ENCODE results near the gene MMP17.

DNA sequence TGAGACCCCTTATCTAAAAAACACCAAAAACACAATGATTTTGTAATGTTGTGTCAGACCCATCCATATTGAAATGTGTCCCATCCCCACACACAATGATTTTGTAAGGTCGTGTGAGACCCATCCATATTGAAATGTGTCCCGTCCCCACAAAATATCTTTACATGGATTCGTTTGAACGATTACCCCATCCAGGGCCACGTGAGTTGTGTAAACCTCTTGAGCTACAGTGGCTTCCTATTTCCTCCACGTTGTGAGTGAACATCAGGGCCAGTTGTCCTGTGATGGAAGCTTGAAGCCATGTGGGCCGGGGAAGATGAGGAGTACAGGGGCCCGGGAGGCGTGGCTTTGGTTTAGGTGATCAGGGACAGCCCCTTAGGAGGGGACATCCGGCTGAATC lies 39.3 kb downstream of the MMP17 start:
- TF ChIP-seq, protein P1, sequence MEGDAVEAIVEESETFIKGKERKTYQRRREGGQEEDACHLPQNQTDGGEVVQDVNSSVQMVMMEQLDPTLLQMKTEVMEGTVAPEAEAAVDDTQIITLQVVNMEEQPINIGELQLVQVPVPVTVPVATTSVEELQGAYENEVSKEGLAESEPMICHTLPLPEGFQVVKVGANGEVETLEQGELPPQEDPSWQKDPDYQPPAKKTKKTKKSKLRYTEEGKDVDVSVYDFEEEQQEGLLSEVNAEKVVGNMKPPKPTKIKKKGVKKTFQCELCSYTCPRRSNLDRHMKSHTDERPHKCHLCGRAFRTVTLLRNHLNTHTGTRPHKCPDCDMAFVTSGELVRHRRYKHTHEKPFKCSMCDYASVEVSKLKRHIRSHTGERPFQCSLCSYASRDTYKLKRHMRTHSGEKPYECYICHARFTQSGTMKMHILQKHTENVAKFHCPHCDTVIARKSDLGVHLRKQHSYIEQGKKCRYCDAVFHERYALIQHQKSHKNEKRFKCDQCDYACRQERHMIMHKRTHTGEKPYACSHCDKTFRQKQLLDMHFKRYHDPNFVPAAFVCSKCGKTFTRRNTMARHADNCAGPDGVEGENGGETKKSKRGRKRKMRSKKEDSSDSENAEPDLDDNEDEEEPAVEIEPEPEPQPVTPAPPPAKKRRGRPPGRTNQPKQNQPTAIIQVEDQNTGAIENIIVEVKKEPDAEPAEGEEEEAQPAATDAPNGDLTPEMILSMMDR (IDR thresholded peaks at IDR 0.05) = no peak
- TF ChIP-seq POLR2AphosphoS5 (IDR thresholded peaks at IDR 0.05) = no peak
